K562 (cell line): Measurements from ENCODE around the gene UQCRHL. TPM values are rescaled to one million over a fixed set of nuclear protein-coding genes. Genes with fewer than 3 reads are reported as not detected.

ENCODE experiments used
- COPS2 ChIP-seq: fragments of 450-650 bp; conservative IDR thresholded peaks from 2 replicates; pipeline ENCODE4 v1.6.1; 2016; ENCODE audit warnings: mild to moderate bottlenecking, moderate library complexity
- EP300 ChIP-seq: IDR thresholded peaks from 2 replicates; pipeline ENCODE4 v1.6.1; 2012; ENCODE audit warnings: low read length, improper control_type of control experiment
- EZH2 ChIP-seq: IDR thresholded peaks from 2 replicates; pipeline ENCODE4 v1.6.1; 2012; ENCODE audit warnings: low read depth, mild to moderate bottlenecking, inconsistent platforms, low read length, borderline replicate concordance
- FOXA3 ChIP-seq, 2 experiments: fragments of 450-650 bp in 1 of 2; sonication (generic) in 1 of 2; formaldehyde crosslinking; IDR thresholded peaks in 1 of 2; conservative IDR thresholded peaks in 1 of 2; 2 replicates each; pipeline versions ENCODE4 v1.4.0 to v1.8.0; 2020 to 2022; ENCODE audit warnings: mild to moderate bottlenecking in 2 of 2, missing genetic modification reagents in 1 of 2
- GABPB1 ChIP-seq: sonication (generic); formaldehyde crosslinking; IDR thresholded peaks from 2 replicates; pipeline ENCODE4 v1.8.0; 2022; ENCODE audit warnings: mild to moderate bottlenecking, missing genetic modification reagents
- HMG20B ChIP-seq: fragments of 250-450 bp; sonication (Bioruptor Pico); IDR thresholded peaks from 2 replicates; pipeline ENCODE4 v1.5.0; 2021; ENCODE audit warnings: mild to moderate bottlenecking
- HOXB6 ChIP-seq: fragments of 250-450 bp; sonication (Bioruptor Pico); IDR thresholded peaks from 2 replicates; pipeline ENCODE4 v1.5.1; 2022; ENCODE audit warnings: mild to moderate bottlenecking, borderline replicate concordance
- KAT7 ChIP-seq: sonication (generic); formaldehyde crosslinking; IDR thresholded peaks from 2 replicates; pipeline ENCODE4 v1.8.0; 2022; ENCODE audit warnings: missing genetic modification reagents, mild to moderate bottlenecking, borderline replicate concordance
- KLF1 ChIP-seq: fragments of 450-650 bp; IDR thresholded peaks from 2 replicates; pipeline ENCODE4 v1.6.1; 2016; ENCODE audit warnings: missing genetic modification characterization, missing compliant biosample characterization
- MAFK ChIP-seq: IDR thresholded peaks from 2 replicates; pipeline ENCODE4 v1.6.1; 2011; ENCODE audit warnings: low read length, improper control_type of control experiment
- MEF2D ChIP-seq: conservative IDR thresholded peaks from 2 replicates; pipeline ENCODE4 v1.6.1; 2016; ENCODE audit warnings: low read depth, missing genetic modification characterization, missing compliant biosample characterization
- NCOA4 ChIP-seq: fragments of 450-650 bp; IDR thresholded peaks from 2 replicates; pipeline ENCODE4 v1.6.1; 2018; ENCODE audit warnings: mild to moderate bottlenecking; ENCODE audit not compliant: partially characterized antibody
- PHF8 ChIP-seq: fragments of 200-600 bp; sonication (generic); IDR thresholded peaks from 2 replicates; pipeline ENCODE4 v1.6.1; 2012; ENCODE audit warnings: mixed run types, mild to moderate bottlenecking, inconsistent platforms, low read length, moderate library complexity, borderline replicate concordance
- POLR2B ChIP-seq: fragments of 450-650 bp; IDR thresholded peaks from 2 replicates; pipeline ENCODE4 v1.6.1; 2018; ENCODE audit warnings: low read depth; ENCODE audit not compliant: partially characterized antibody
- PREB ChIP-seq: sonication (generic); formaldehyde crosslinking; IDR thresholded peaks from 2 replicates; pipeline ENCODE4 v1.8.1; 2023; ENCODE audit warnings: mild to moderate bottlenecking, missing genetic modification reagents
- SMAD4 ChIP-seq: fragments of 250-450 bp; sonication (Bioruptor Pico); conservative IDR thresholded peaks from 2 replicates; pipeline ENCODE4 v1.8.0; 2021; ENCODE audit warnings: inconsistent platforms, mild to moderate bottlenecking, moderate library complexity
- TAF7 ChIP-seq: fragments of 450-650 bp; IDR thresholded peaks from 2 replicates; pipeline ENCODE4 v1.6.1; 2016; ENCODE audit warnings: missing genetic modification characterization, missing compliant biosample characterization
- TGIF2 ChIP-seq: sonication (generic); formaldehyde crosslinking; IDR thresholded peaks from 2 replicates; pipeline ENCODE4 v1.8.1; 2022; ENCODE audit warnings: mild to moderate bottlenecking, missing genetic modification reagents, moderate library complexity
- ZEB2 ChIP-seq: fragments of 450-650 bp; IDR thresholded peaks from 2 replicates; pipeline ENCODE4 v1.6.1; 2016
- ZFP1 ChIP-seq: fragments of 450-650 bp; formaldehyde crosslinking; IDR thresholded peaks from 2 replicates; pipeline ENCODE4 v1.4.0; 2020; ENCODE audit warnings: mild to moderate bottlenecking, mixed read lengths
- ZNF282 ChIP-seq: sonication (generic); formaldehyde crosslinking; IDR thresholded peaks from 2 replicates; pipeline ENCODE4 v1.8.1; 2023; ENCODE audit warnings: missing genetic modification reagents
- polyA plus RNA-seq, 8 experiments: library from polyadenylated mRNA; depleted of rRNA in 4 of 8; stranded (reverse) in 5 of 8; unstranded in 3 of 8; fragments of >200 nt; fragmentation: Nextera tagmentation in 2 of 8; fragmentation: Illumina TruSeq in 1 of 8; extraction: Ambion mirVana in 2 of 8; extraction: Trizol in 1 of 8; gene quantifications; 2 replicates each; pipeline versions ENCODE4 v1.2.1 to v1.2.3, GENCODE V29; 2011 to 2014; ENCODE audit warnings: inconsistent platforms in 1 of 8, missing spikeins in 1 of 8
- total RNA-seq, 7 experiments: library from RNA; depleted of rRNA in 6 of 7; stranded (reverse); fragments of >200 nt in 6 of 7; fragmentation: Illumina TruSeq in 2 of 7; extraction: Trizol in 2 of 7; gene quantifications; 2 replicates each; pipeline versions ENCODE4 v1.2.1 to v1.2.3, GENCODE V29; 2011 to 2021; ENCODE audit warnings: low replicate concordance in 1 of 7
- TF ChIP-seq, protein P1 (sequence below): IDR thresholded peaks from 3 replicates; pipeline ENCODE4 v1.6.1; 2011; ENCODE audit warnings: borderline replicate concordance, mild to moderate bottlenecking, moderate library complexity; ENCODE audit not compliant: insufficient read length; ENCODE audit errors: extremely low read depth
- TF ChIP-seq, protein P2 (sequence below): fragments of 250-450 bp; sonication (Bioruptor Pico); IDR thresholded peaks from 2 replicates; pipeline ENCODE4 v1.8.0; 2021; ENCODE audit warnings: moderate library complexity, mild to moderate bottlenecking, inconsistent platforms

The UQCRHL gene
- total and polyA plus RNA-seq, 9 of the 15 experiments (the other 6 are each of a cell fraction or from before 2014, with no cell fraction given) = 5.1 to 41.3 (median 21.8) TPM

DNA sequence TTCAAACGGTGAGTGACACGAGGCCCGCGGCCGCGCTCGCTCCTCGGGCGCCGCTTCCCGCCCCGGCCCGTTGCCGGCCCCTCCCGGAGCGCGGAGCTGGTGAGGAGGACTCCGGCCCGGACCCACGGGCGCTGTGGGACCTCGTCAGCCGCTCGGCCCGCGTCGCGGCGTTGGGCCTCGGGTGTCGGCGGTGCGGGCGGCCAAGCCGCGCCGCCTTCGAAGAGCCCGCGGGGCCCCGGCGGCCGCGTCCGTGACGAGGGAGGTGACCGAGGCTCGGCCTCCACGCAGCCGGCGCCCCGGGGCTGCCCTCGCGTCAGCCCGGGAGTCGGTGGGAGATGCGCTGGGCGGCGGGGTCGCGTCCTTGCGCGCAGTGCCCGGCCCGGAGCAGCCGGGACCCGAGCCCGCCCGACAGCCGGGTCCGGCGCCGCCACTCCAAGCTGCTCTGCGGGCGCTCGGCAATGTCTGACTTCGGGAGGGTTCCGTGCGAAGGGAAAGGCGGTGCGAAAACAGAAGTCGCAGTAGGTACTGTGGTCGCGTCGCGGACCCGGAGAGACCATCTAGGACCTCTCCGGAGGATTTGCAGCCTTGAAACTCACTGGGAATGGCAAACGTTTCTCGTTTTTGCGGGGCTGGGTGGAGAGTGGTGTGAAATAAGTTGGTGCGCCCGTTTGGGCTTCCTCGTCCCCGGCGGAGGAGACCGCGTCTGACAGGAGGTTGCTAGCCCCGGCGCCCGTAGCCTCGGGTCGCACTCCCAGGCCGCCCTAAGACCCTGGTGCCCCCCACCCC is 40.9 kb upstream of the UQCRHL start (continued):
- TF ChIP-seq, protein P1, sequence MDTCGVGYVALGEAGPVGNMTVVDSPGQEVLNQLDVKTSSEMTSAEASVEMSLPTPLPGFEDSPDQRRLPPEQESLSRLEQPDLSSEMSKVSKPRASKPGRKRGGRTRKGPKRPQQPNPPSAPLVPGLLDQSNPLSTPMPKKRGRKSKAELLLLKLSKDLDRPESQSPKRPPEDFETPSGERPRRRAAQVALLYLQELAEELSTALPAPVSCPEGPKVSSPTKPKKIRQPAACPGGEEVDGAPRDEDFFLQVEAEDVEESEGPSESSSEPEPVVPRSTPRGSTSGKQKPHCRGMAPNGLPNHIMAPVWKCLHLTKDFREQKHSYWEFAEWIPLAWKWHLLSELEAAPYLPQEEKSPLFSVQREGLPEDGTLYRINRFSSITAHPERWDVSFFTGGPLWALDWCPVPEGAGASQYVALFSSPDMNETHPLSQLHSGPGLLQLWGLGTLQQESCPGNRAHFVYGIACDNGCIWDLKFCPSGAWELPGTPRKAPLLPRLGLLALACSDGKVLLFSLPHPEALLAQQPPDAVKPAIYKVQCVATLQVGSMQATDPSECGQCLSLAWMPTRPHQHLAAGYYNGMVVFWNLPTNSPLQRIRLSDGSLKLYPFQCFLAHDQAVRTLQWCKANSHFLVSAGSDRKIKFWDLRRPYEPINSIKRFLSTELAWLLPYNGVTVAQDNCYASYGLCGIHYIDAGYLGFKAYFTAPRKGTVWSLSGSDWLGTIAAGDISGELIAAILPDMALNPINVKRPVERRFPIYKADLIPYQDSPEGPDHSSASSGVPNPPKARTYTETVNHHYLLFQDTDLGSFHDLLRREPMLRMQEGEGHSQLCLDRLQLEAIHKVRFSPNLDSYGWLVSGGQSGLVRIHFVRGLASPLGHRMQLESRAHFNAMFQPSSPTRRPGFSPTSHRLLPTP = no peak
- TF ChIP-seq ZEB2 (no peak), HMG20B (0 out of 2 replicates have a peak, but pooled peaks have one; percentile 22), MEF2D (tag) (no peak), EZH2 (no peak), TAF7 (tag) (no peak), FOXA3 (CRISPR knock-in tag; conservative IDR thresholded peaks at IDR 0.05 in 1 of 2, IDR thresholded peaks at IDR 0.05 in 1 of 2) (peak in 1 of 2 experiments; percentile 23; a peak in 1 of 4 replicates), MAFK (no peak), NCOA4 (no peak), PHF8 (peak; percentile 36; the same call in 1 of the 2 replicates), KLF1 (tag) (0 out of 2 replicates have a peak, but pooled peaks have one; percentile 17), KAT7 (CRISPR knock-in tag) (peak; percentile 78), EP300 (no peak), PREB (CRISPR knock-in tag) (peak; percentile 96; the same call in 1 of the 2 replicates), ZNF282 (CRISPR knock-in tag) (peak; percentile 5; the same call in 1 of the 2 replicates), TGIF2 (CRISPR knock-in tag) (peak; percentile 83; the same call in 1 of the 2 replicates), SMAD4 (CRISPR knock-in tag) (peak; percentile 74), ZFP1 (CRISPR knock-in tag) (no peak), COPS2 (no peak), POLR2B (no peak), HOXB6 (CRISPR knock-in tag) (no peak), GABPB1 (CRISPR knock-in tag) (peak; percentile 53)
- TF ChIP-seq, protein P2, sequence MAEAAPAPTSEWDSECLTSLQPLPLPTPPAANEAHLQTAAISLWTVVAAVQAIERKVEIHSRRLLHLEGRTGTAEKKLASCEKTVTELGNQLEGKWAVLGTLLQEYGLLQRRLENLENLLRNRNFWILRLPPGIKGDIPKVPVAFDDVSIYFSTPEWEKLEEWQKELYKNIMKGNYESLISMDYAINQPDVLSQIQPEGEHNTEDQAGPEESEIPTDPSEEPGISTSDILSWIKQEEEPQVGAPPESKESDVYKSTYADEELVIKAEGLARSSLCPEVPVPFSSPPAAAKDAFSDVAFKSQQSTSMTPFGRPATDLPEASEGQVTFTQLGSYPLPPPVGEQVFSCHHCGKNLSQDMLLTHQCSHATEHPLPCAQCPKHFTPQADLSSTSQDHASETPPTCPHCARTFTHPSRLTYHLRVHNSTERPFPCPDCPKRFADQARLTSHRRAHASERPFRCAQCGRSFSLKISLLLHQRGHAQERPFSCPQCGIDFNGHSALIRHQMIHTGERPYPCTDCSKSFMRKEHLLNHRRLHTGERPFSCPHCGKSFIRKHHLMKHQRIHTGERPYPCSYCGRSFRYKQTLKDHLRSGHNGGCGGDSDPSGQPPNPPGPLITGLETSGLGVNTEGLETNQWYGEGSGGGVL (CRISPR knock-in tag) = no peak
